Right lobe of liver (tissue), 6 donors: ENCODE data around the gene C1QTNF7. TPM values are rescaled to one million over a fixed set of nuclear protein-coding genes. Genes with fewer than 3 reads are reported as not detected.

Source experiments
- ATAC-seq, 4 donors: fragments of 200-7000 bp; cut with Tn5 transposase; one replicate each; pipeline ENCODE4 v1.9.1; 2020; ENCODE audit warnings: mild to moderate bottlenecking in 4 of 4, moderate library complexity in 4 of 4
- DNase-seq, 3 donors: peaks; one replicate each; pipeline ENCODE4 v3.0.0-alpha.2; 2020
- H3K27ac ChIP-seq, 3 donors: fragments of 200-600 bp; one replicate each; pipeline ENCODE4 v1.8.0; 2022
- H3K27me3 ChIP-seq, 2 donors: fragments of 200-600 bp; one replicate each; pipeline ENCODE4 v1.8.0; 2022
- H3K36me3 ChIP-seq, 4 donors: fragments of 200-600 bp; sonication (generic) in 1 of 4; one replicate each; pipeline versions ENCODE4 v1.5.1 to v1.8.0; 2017 to 2022; ENCODE audit warnings: control low read depth in 1 of 4
- H3K4me1 ChIP-seq, 4 donors: fragments of 200-600 bp; sonication (generic) in 1 of 4; one replicate each; pipeline versions ENCODE4 v1.5.1 to v1.8.0; 2017 to 2022; ENCODE audit warnings: control low read depth in 1 of 4
- H3K4me3 ChIP-seq, 3 donors: fragments of 200-600 bp; one replicate each; pipeline ENCODE4 v1.8.0; 2022
- H3K9me3 ChIP-seq, 4 donors: fragments of 200-600 bp; sonication (generic) in 1 of 4; one replicate each; pipeline versions ENCODE4 v1.5.1 to v1.8.0; 2017 to 2022; ENCODE audit warnings: control low read depth in 1 of 4
- CTCF ChIP-seq, 4 donors: fragments of 200-600 bp in 3 of 4; fragments of 450-650 bp in 1 of 4; IDR thresholded peaks; one replicate each; pipeline versions ENCODE4 v1.5.1 to v1.8.0; 2016 to 2022; ENCODE audit warnings: antibody characterized with exemption in 4 of 4, mild to moderate bottlenecking in 2 of 4
- POLR2A ChIP-seq: fragments of 450-650 bp; IDR thresholded peaks from one replicate; pipeline ENCODE4 v1.6.1; 2017; ENCODE audit warnings: antibody characterized with exemption, mild to moderate bottlenecking
- WGBS: methylation state at CpG from one replicate; pipeline ENCODE4 v1.1.6; 2018; ENCODE audit warnings: low coverage, low lambda C conversion rate; ENCODE audit not compliant: insufficient coverage; ENCODE audit errors: missing lambda C conversion rate; 5-methylcytosine and 5-hydroxymethylcytosine counted together
- intact Hi-C, 2 donors: fragments of 100-400 bp; cut with DNase I; formaldehyde crosslinking; loops; one replicate each; pipeline versions ENCODE4 v1.11.2 to v1.14.1; 2022
- total RNA-seq, 6 experiments: library from RNA; depleted of rRNA in 2 of 6; stranded (reverse); fragments of >200 nt in 2 of 6; fragmentation: NEBNext Ultra II Directional in 3 of 6; extraction: Animal tissue kit (Norgen Biotek cat#: 25700) in 3 of 6; gene quantifications; one replicate each; pipeline versions ENCODE4 v1.1.0 to v1.2.4, GENCODE V29; 2016 to 2023
- donor health status: DM: no; HTN: yes; CAD: no.
- donor health status: DM: no; HTN: no; CAD: no.
- donor health status: DM: no; HTN: no; CAD: no.
- donor health status: DM: no; HTN: yes; CAD: no.
- donor health status: DM: no; HTN: yes; CAD: no.

Gene C1QTNF7
- total RNA-seq, 6 experiments from 2014 or later = 0.15 to 1.2 (median 0.27) TPM

- 95% methylated on average over 5 of the region's 8 CpGs for WGBS
- TF ChIP-seq POLR2A (no peak), CTCF (IDR thresholded peaks at IDR 0.05) (no peak)
- no peaks in the 10 kb centered on the region for H3K9me3 ChIP-seq
- no peak overlapping the region for H3K4me3 ChIP-seq
- H3K36me3 ChIP-seq = no peaks in the 10 kb centered on the region
- no peaks in the 10 kb centered on the region for H3K27me3 ChIP-seq
- no peak overlapping the region for H3K27ac ChIP-seq
- no peaks in the 10 kb centered on the region for H3K4me1 ChIP-seq
- DNase-seq (no peak), ATAC-seq (no peak)
- intact Hi-C loops = no loop called here
Measured at GRCh38 chr4:15392053-15392805, 35.6 kb upstream of the C1QTNF7 start.

GRCh38 chr4:15395311-15395710, 32.5 kb upstream of the C1QTNF7 start:
- intact Hi-C loops = no loop called here
- no peak overlapping the region for H3K27ac ChIP-seq
- H3K4me1 ChIP-seq = no peaks in the 10 kb centered on the region
- no peaks in the 10 kb centered on the region for H3K27me3 ChIP-seq
- no peaks in the 10 kb centered on the region for H3K9me3 ChIP-seq
- ATAC-seq (no peak), DNase-seq (no peak)
- H3K4me3 ChIP-seq = no peak overlapping the region
- TF ChIP-seq CTCF (IDR thresholded peaks at IDR 0.05) = no peak
- TF ChIP-seq POLR2A = no peak
- H3K36me3 ChIP-seq = no peaks in the 10 kb centered on the region
- 95% methylated on average over 3 of the region's 4 CpGs for WGBS

- Histone ChIP-seq H3K9me3 (no peaks in the 10 kb centered on the region), H3K27me3 (no peaks in the 10 kb centered on the region), H3K36me3 (no peaks in the 10 kb centered on the region), H3K4me1 (no peaks in the 10 kb centered on the region), H3K27ac (no peak overlapping the region), H3K4me3 (no peak overlapping the region)
- intact Hi-C loops = no loop called here
- TF ChIP-seq POLR2A (no peak), CTCF (IDR thresholded peaks at IDR 0.05) (peak; percentile 36 to 69 (median 60))
- ATAC-seq (peak; percentile 73 to 78 (median 76)), DNase-seq (no peak)
- 18% methylated on average over 2 of the region's 4 CpGs for WGBS
Measured at GRCh38 chr4:15396157-15396800, 31.6 kb upstream of the C1QTNF7 start.

GRCh38 chr4:15398001-15398400, 29.8 kb upstream of the C1QTNF7 start:
- Histone ChIP-seq H3K36me3 (no peaks in the 10 kb centered on the region), H3K27ac (no peak overlapping the region), H3K27me3 (no peaks in the 10 kb centered on the region), H3K4me3 (no peak overlapping the region), H3K9me3 (no peaks in the 10 kb centered on the region), H3K4me1 (no peaks in the 10 kb centered on the region)
- intact Hi-C loops = no loop called here
- TF ChIP-seq POLR2A (no peak), CTCF (IDR thresholded peaks at IDR 0.05) (no peak)
- ATAC-seq = no peak
- no peak for DNase-seq
- WGBS = 55% methylated on average over 3 of the region's 3 CpGs
